GM10266 (cell line): Measurements from ENCODE around the gene MTARC2.
"Not testable (repeated sequence)": the region's sequence is repeated elsewhere in the genome, so short reads cannot be mapped to it uniquely, and the experiment has no call there.

Experiments
- DNase-seq: peaks from one replicate; pipeline ENCODE4 v3.0.0; 2012; ENCODE audit errors: extremely low spot score
- CTCF ChIP-seq: IDR thresholded peaks from 2 replicates; pipeline ENCODE4 v1.5.1; 2012; ENCODE audit warnings: mild to moderate bottlenecking, low read depth; ENCODE audit not compliant: control insufficient read depth, insufficient read depth; ENCODE audit errors: missing control alignments

MTARC2 gene

GRCh38 chr1:220733086-220733601 lies 15.0 kb upstream of the MTARC2 start:
- DNase-seq, result peak; percentile 73
- peak; percentile 74 for TF ChIP-seq CTCF

- DNase-seq, result no peak
- no peak for TF ChIP-seq CTCF
Observed at GRCh38 chr1:220734571-220735326, 13.4 kb upstream of the MTARC2 start.

GRCh38 chr1:220736283-220736682 lies 11.8 kb upstream of the MTARC2 start:
- DNase-seq, result not testable (repeated sequence)

GRCh38 chr1:220741349-220741748 lies 6.8 kb upstream of the MTARC2 start:
- DNase-seq, result no peak
- no peak for TF ChIP-seq CTCF

- no peak for DNase-seq
Observed at GRCh38 chr1:220741825-220742224, 6.3 kb upstream of the MTARC2 start.

GRCh38 chr1:220742520-220742919 lies 5.6 kb upstream of the MTARC2 start:
- no peak for DNase-seq
- no peak for TF ChIP-seq CTCF

More at GRCh38 chr1:220741825-220742224, 6.3 kb upstream of the MTARC2 start:
- no peak for TF ChIP-seq CTCF

- TF ChIP-seq CTCF, result no peak
- no peak for DNase-seq
Observed at GRCh38 chr1:220746851-220747250, 1.3 kb upstream of the MTARC2 start.
